NCI-H1436 (cell line): ENCODE results near the gene NECTIN4.
"Not testable (repeated sequence)": the region's sequence is repeated elsewhere in the genome, so short reads cannot be mapped to it uniquely, and the experiment has no call there.

Experiments used
- DNase-seq: peaks from one replicate; lab custom pipeline; 2025; lab: John Stamatoyannopoulos, UW

The NECTIN4 gene

GRCh38 chr1:161082483-161082882, 6.9 kb downstream of the NECTIN4 start:
- DNase-seq = no peak

GRCh38 chr1:161081519-161081918, 7.8 kb downstream of the NECTIN4 start:
- no peak for DNase-seq

- no peak for DNase-seq
Observed at GRCh38 chr1:161080441-161081405, 8.6 kb downstream of the NECTIN4 start.

- no peak for DNase-seq
Observed at GRCh38 chr1:161079436-161080110, 9.8 kb downstream of the NECTIN4 start.

- no peak for DNase-seq
Observed at GRCh38 chr1:161077426-161077825, 11.9 kb downstream of the NECTIN4 start.

- no peak for DNase-seq
Observed at GRCh38 chr1:161076410-161076809, 12.9 kb downstream of the NECTIN4 start.

GRCh38 chr1:161074676-161075368, 14.5 kb downstream of the NECTIN4 start:
- no peak for DNase-seq

GRCh38 chr1:161073474-161074121, 15.8 kb downstream of the NECTIN4 start:
- DNase-seq = no peak

GRCh38 chr1:161072751-161073449, 16.5 kb downstream of the NECTIN4 start:
- no peak for DNase-seq

GRCh38 chr1:161071886-161072371, 17.4 kb downstream of the NECTIN4 start:
- DNase-seq = no peak

- no peak for DNase-seq
Observed at GRCh38 chr1:161070761-161071160, 18.6 kb downstream of the NECTIN4 start.

GRCh38 chr1:161069731-161070270, 19.6 kb downstream of the NECTIN4 start, which contains the start of gene ARHGAP30:
Gene ARHGAP30, minus strand, starts transcription at chr1:161069891. Its CDS starts 267 bp downstream, at chr1:161069624.
- no peak for DNase-seq

GRCh38 chr1:161069241-161069640, 20.1 kb downstream of the NECTIN4 start:
- DNase-seq = no peak

GRCh38 chr1:161068306-161069234, 20.8 kb downstream of the NECTIN4 start:
- no peak for DNase-seq

- DNase-seq = no peak
Observed at GRCh38 chr1:161066694-161067093, 22.7 kb downstream of the NECTIN4 start.

GRCh38 chr1:161065681-161066080, 23.7 kb downstream of the NECTIN4 start:
- not testable (repeated sequence) for DNase-seq

- not testable (repeated sequence) for DNase-seq
Observed at GRCh38 chr1:161063936-161064335, 25.4 kb downstream of the NECTIN4 start.

- no peak for DNase-seq
Observed at GRCh38 chr1:161061419-161061818, 27.9 kb downstream of the NECTIN4 start.

GRCh38 chr1:161059293-161059692, 30.1 kb downstream of the NECTIN4 start:
- no peak for DNase-seq

GRCh38 chr1:161054805-161055204, 34.6 kb downstream of the NECTIN4 start:
- DNase-seq = no peak
